Stimulated activated CD8-positive, alpha-beta memory T cell treated with anti-CD3 and anti-CD28 coated beads, Interleukin-12 subunit alpha, Interleukin-12 subunit beta, amount 100 ng/mL, for 24 hours (primary cell): Measurements from ENCODE around the gene MXD4.
"Not testable (repeated sequence)": the region's sequence is repeated elsewhere in the genome, so short reads cannot be mapped to it uniquely, and the experiment has no call there.

Source experiments
- DNase-seq: peaks from one replicate; pipeline ENCODE4 v3.0.0-alpha.2; 2020; ENCODE audit errors: extremely low read depth

Gene MXD4

GRCh38 chr4:2275546-2276251 is 13.8 kb upstream of the MXD4 start:
- DNase-seq, result no peak

GRCh38 chr4:2275044-2275397 is 13.1 kb upstream of the MXD4 start:
- not testable (repeated sequence) for DNase-seq

GRCh38 chr4:2274320-2275043 is 12.6 kb upstream of the MXD4 start:
- DNase-seq, result no peak

GRCh38 chr4:2273657-2274319 is 11.9 kb upstream of the MXD4 start:
- no peak for DNase-seq

GRCh38 chr4:2273221-2273620 is 11.3 kb upstream of the MXD4 start:
- DNase-seq, result no peak

GRCh38 chr4:2272828-2273120 is 10.9 kb upstream of the MXD4 start:
- DNase-seq, result no peak

- no peak for DNase-seq
Measured at GRCh38 chr4:2272026-2272827, 10.3 kb upstream of the MXD4 start.

- DNase-seq, result no peak
Measured at GRCh38 chr4:2271279-2272025, 9.5 kb upstream of the MXD4 start.

- DNase-seq, result no peak
Measured at GRCh38 chr4:2270341-2271165, 8.6 kb upstream of the MXD4 start.

- DNase-seq, result no peak
Measured at GRCh38 chr4:2269618-2270163, 7.8 kb upstream of the MXD4 start.

GRCh38 chr4:2269206-2269531 is 7.3 kb upstream of the MXD4 start:
- no peak for DNase-seq

GRCh38 chr4:2268357-2269205 is 6.7 kb upstream of the MXD4 start:
- DNase-seq, result no peak

GRCh38 chr4:2267841-2268240 is 5.9 kb upstream of the MXD4 start:
- DNase-seq, result no peak

GRCh38 chr4:2267320-2267811 is 5.5 kb upstream of the MXD4 start:
- no peak for DNase-seq

GRCh38 chr4:2266821-2267220 is 4.9 kb upstream of the MXD4 start:
- no peak for DNase-seq

GRCh38 chr4:2266181-2266580 is 4.3 kb upstream of the MXD4 start:
- DNase-seq, result no peak

GRCh38 chr4:2265113-2266110 is 3.5 kb upstream of the MXD4 start:
- DNase-seq, result no peak

GRCh38 chr4:2264481-2265041 is 2.7 kb upstream of the MXD4 start:
- DNase-seq, result no peak
